ENCODE measurements around the gene NSUN3.

DNA sequence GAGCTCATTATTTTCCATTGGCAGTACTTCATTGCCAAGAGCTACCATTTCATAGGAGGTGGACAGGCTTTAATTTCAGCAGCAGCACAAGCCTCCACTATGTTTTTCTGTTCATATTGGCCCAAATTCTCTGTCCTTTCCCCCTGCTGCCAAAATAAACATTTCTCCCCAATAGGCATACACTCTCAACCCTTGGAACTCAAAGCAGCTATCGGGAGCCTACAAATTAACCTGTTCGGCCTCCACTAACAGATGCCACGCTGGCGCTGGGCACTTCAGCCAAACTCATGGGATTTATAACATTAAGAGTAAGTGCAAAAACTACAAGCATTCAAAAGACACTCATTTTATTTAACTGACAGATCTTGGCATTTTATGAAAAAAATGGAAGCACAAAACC lies 95.7 kb downstream of the NSUN3 start:
- TF ChIP-seq POLR2A (IDR thresholded peaks at IDR 0.05; ENCODE audit: low read depth, low read length) (no peak), TAF1 (IDR thresholded peaks at IDR 0.05; ENCODE audit: low read depth, low read length) (no peak), POLR2AphosphoS5 (IDR thresholded peaks at IDR 0.05; ENCODE audit: low read depth, low read length) (no peak)

Measured in GM12891 (cell line).